HG03045 (cell line): ENCODE data around the gene SH3RF3.

Experiments
- ATAC-seq: cut with Tn5 transposase; IDR thresholded peaks from one replicate; pipeline ENCODE4 v1.9.1; 2021; ENCODE audit warnings: mild to moderate bottlenecking, moderate library complexity; ENCODE audit not compliant: unreplicated experiment

SH3RF3 gene

DNA sequence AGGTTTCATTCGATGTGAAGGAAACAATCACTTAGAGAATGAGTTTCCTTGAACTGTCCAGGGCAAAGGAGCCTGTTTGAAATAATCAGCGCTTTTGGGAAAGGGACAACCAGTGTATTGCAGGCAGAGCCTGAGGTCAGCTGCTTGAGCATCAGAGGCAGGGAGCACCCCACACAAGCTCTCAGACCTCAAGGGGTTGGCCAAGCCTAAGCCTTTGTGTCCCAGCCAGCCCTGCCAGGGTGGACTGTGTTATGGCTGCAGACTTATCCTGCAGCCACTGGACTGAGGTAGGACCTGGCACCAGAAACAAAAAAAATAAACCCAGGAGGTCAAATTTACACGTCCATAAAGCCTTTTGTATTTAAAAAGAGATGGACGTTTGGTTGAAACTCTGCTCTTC lies 256.5 kb downstream of the SH3RF3 start:
- no peak for ATAC-seq

DNA sequence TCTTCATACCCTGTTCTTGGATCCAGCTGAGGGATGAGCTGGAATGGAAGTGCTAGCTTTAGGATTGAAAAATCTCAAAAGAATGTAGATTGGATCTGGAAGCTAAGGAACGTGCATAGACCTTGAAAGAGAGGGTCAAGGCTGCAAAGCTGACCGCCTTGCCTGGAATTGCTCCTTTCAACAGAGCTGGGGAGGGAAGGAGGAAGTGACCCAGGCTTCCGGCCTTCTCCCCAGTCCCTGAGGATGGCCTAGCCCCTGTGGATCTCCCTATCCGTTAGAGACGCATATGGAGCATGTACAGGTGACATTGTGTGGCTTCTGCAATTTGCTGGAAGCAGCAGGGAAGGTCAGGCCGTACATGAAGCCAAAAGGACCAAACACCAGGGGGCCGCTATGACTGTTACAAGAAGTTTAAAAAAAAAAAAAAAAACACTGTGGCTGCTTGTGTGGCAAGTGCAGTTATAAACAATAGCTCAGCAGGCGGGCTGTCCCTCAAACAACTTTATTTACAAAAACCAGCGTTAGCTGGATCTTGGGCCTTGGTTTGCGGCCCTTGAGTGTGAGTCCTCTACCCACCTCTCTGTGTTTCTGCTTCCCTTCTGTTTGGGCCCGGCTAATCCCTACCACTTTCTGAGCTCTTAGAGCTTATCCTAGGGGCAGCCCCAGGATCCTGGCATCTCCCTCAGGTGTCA lies 257.1 kb downstream of the SH3RF3 start:
- no peak for ATAC-seq

DNA sequence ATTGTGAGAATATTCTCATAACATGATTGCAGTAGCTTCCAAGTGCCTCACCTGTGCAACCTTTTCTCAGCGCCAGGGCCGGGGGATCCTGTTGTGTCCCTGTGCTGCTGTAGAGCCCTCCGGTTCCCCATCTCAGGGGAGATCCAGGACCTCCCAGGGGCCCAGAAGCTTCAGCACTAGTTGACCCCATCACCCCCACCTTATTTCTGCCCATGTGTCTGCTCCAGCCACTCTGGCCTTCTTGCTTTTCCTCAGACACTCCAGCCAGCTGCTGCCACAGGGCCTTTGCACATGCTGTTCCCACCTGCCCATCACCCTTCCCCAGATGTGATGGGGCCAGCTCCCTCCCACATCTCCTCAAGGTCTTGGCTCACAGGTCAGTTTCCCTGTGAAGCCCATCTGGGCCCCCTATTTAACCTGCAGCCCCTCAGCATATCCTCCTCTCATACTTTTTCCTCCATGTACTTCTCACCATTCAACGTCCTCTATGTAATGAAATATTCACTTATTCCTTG lies 258.3 kb downstream of the SH3RF3 start:
- ATAC-seq: no peak

DNA sequence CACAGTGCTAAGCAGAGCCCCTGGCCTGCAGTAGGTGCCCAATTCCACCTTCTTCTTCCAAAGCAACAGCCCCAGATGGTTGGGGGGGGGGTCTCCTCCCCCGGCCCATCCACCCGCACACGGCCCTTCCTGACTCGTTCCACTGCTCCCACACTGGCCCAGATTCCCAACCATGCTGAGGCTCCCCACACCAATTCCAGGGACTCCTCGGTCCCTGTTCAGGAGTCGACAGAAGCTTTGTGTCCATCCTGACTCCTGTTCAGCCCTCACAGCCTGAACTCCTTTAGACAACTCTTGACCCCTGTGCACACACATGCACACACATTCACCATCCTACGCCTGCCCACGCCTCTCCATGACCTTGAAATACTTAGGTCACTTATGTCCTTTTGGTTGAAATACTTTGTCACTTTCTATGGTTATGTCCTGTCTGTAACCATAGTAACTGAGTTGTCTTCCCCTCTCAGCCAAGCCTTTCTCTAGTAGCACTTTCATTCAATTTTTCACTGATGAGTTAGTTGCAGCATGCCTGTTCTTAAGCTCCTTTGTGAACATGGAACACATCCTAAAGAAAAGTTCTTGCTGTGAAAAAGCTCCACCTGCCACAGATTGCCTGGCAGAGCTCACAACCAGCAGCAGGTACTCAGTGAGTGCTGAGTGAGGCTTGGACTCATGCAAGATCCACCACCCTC lies 258.9 kb downstream of the SH3RF3 start:
- ATAC-seq: no peak

DNA sequence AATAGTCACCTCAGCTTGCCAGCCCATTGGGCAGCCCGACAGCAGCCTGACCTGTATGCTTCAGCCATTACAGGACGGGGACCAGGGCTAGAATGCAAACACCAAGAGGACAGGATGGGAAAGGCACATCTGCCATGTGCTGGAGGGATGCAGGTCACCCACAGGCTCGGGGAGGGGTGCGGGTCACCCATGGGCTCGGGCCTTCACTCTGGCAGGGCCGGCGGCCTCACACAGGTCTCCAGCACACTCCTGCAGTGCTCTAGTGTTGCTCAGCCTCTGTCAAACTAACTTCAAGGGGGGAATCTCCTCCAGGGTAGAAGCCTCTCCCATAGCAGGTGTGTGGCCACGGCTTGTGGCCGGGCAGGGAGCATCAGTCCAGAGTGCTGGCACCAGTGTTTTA lies 262.2 kb downstream of the SH3RF3 start:
- ATAC-seq: no peak

DNA sequence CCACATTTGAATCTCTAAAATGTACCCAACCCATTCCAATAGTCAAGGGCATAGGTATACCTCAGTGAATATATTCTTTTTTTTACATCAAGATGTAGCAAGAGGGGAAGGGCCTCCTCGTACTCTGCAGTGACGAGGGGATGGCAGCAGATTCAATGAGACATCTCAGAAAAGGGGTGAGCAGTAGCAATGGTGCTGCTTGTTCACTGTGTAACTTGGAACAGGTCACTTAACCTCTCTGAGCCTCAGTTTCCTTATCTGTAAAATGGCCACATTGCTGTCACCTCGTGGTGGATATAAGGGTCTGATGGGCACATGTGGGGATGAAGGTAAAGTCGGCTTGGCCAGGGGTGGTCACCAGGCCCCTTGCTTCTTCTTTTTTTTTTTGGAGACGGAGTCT lies 263.1 kb downstream of the SH3RF3 start:
- ATAC-seq: no peak

DNA sequence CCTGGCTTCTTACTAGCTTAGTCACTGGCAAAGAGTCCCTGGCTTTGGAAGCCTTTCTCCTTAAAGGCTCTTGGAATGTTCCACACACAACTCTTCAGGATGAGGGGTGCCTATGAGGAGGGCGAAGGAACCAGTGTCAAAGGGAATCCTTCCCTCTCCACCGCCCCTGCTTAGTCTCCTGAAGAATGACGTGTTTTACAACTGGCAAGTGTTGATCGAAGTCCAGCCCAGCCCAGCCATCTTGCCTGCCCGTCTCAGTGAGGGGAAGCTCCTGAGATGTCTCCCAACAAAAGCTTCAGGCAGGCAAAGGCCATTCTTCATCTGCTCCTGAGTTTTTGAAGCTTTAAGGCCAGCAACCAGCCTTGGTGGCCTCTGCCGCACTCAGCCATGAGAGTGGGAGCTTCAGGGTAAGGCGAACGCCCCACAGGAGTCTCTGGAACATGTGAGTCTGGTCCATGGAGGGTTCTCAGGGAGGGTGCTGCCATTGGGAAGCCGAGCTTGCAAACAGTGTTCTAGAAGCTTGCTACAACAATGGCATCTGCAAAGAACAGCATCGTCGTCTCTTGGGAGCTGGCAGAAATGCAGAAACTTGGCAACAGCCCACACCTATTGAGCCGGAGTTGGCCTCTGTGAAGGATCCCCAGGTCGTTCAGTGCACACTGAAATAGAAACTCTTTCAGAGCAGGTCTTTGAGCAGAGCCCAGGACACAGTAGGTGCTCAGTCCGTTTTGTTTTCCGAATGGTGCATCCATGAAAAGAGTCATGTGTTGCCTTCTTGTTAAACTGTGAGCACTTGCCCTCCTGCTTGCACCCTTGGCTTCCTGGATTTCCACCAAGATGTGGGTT lies 264.0 kb downstream of the SH3RF3 start:
- ATAC-seq: no peak

DNA sequence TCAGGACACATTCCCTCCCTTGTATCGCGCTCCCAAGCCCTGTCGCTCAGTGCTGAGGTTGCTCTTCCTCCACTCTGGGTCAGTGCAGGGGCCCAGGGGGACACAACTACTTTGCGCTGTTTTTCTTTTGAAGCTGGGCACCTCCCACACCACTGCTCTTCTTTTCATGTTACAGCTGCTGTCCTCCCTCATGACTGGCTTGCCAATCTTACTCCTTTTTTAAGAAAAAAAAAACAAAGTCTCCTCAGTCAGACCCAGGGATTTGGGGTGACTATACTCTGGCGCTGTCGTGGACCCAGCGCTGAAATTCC lies 264.6 kb downstream of the SH3RF3 start:
- ATAC-seq: no peak

DNA sequence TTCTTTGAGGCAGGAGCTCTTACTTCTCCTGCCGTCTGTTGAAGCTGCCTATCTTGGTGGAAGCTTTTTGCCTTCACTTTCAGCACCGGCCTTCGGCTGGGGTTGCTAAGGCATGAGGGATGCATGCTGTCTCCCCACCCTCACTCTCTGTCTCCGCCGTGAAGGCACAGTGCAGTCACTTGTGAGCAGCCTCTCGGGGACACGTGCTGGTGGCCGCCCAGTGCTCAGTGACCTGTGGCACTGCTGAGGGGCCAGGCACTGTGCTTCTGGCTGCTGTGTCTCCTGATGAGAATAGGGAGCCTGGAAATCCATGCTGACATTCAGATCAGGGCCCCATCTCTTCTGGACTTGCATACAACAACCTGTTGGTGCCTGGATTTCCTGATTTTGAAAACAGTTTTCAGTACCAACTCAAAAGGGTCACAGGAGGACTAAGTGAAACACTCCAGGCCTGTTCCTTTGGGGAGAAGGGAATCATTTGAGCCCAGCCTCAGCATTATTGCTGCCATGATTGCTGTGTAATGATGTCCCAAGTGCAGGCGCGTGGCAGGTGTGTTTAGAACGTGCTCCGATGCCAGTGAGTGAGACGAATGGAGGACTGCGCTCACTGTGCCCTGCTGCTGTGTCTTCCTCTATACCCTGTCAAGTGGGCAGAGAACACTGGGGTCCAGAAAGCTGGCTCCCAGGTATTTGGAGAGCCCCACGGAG lies 266.6 kb downstream of the SH3RF3 start:
- no peak for ATAC-seq

DNA sequence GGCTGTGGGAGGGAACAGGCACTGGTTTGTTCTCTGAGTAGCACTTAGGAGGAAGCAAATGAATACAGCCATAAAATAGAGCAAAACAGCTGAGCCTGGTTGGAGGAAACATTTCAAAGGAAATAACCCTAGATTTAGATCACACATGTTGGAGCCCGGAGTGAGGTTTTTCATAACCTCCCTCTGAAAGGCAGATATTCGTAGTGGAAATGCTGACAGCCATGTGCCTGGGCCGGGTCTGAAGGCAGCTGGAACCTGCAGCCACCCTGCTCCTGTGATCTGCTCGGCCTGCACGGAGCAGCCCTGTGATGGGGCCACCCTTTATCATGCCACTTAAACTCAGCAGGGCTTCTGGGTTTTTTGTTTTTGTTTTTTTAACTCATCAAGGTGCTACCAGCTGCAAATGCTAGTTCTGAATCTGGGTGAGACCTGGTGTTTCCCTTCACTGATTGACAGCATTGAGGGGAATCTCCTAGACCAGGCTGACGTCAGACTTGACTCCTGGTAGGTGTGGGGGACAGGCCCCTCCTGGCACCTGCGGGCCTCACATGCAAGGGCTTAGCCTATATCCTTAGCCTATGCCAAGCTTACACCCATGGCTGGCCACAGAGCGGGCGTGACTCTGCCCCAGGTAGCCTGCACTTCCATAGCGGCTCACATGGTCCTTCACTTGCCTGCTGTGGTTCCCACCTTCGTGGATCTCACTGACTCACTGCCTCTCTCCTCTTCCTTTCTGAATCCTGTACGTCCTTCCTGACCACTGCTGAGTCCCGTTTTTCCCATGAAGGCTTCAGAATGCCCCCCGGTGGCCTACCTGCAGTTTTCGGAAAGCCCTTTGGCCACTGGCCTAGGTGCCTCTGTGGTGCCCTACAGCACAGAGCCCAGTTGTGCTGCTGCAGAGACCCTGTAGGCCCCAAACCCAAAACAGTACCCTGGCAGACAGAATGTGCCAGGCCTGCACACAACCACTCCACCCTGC lies 267.5 kb downstream of the SH3RF3 start:
- no peak for ATAC-seq

DNA sequence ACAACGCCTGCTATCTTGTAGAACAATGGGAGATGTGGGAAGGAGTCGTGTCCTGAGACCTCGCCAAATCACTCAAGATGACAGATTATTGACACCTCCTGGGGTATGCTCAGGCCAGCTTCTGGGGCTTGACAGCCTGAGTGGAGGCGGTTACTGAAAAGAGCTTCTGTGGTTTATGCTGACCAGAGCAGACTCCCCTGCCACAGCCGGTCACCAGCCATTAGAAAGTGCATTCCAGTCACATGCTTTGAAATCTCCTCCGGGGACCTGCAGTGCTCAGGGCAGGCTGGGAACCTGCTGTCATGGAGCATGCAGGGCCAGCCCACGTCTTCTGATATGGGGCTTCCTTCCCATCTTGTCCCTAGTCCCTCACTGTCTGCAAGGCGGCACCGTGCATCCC lies 268.9 kb downstream of the SH3RF3 start:
- no peak for ATAC-seq

DNA sequence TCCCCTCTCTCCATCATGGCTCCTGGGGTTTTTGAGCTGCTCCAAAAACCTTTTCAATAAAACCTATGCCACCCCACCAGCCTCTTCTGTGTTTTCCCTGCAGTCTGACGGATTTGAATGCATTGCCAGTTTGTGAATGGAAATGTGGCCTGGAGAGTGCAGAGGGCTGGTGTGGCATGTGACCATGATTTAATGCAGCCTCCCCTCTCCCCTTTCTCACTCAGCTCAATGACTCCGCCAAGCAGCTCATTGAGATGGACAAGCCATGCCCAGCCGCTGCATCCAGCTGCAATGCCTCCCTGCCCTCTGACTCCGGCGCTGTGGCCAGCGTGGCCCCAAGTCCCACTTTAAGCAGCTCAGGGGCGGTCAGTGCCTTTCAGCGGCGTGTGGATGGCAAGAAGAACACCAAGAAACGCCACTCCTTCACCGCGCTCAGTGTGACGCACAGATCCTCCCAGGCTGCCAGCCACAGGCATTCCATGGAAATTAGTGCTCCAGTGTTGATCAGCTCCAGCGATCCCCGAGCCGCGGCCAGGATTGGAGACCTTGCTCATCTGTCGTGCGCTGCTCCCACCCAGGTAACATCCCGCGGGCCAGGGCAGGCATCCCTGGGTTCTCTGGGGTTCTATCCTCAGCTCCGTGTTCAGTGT lies 269.5 kb downstream of the SH3RF3 start:
- no peak for ATAC-seq

DNA sequence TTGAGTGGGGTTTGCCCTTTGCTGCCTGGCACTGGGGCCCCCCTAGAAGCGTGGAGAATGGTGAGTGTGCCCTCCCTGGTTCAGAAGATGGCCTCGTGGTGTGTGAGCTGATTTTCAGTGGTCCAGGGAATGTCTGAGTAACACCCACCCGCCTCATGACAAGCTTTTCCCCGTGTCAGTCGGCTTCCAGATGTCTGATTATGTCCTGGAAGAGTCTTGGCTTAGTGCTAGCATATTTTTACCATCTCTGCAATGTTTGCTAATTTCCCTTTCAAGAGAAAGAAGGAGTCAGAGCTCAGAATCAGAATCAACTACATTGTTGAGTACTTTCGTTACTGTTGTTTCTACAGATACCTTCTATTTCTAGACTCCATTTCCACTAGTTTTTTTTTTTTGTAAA lies 270.1 kb downstream of the SH3RF3 start:
- ATAC-seq: no peak

DNA sequence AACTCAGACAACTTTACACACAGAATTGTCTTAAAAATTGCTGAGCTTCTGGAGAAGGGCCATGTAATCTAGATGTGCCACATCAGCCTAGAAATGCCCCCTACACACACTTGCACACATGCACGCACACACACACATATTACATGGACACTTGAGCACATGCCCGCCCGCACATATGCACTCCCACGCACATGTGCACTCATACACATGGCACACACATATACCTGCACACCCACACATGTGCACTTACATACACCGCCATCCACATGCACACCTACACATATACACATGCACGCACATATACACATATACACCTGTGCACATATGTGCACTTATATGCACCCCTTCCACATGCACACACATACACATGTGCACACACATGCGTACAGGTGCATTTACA lies 271.1 kb downstream of the SH3RF3 start:
- ATAC-seq: no peak

DNA sequence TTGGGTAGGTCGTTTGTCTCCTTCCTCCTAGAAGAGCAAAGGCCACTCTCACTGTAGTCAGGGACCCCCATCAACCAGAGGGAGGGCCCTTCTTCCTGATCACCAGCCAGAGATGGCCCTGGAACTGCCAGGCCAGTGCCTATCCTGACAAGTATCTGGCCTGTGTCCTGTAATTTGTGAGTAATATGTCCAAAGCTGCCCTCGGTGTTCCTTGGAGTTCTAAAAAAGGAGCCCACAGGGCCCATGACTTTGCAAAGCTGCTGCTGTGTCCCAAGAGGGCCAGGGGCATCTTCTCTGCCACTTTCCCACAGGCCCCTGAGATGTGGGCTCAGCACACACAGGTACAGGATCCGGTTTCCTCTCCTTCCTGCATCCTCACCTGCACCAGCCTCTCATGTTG lies 272.4 kb downstream of the SH3RF3 start:
- no peak for ATAC-seq

DNA sequence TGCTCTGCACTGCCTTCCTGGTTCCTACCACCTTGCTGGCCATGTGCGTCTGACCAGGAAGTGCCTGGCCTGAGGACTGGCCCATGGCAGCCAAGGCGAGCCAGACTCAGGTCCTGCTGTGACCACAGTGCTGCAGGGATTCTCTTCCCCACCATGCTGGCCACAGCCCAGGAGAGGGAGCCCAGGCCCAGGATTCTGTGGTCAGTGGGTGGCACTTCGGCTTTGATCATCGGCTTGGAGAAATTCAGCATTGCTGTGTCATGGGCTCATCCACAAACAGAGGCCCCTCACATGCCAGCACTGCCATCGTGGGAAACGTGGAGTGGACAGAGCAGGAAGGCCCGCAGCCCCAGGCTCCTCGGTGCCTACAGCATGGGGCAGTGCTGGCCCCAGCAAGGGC lies 273.2 kb downstream of the SH3RF3 start:
- ATAC-seq: no peak

DNA sequence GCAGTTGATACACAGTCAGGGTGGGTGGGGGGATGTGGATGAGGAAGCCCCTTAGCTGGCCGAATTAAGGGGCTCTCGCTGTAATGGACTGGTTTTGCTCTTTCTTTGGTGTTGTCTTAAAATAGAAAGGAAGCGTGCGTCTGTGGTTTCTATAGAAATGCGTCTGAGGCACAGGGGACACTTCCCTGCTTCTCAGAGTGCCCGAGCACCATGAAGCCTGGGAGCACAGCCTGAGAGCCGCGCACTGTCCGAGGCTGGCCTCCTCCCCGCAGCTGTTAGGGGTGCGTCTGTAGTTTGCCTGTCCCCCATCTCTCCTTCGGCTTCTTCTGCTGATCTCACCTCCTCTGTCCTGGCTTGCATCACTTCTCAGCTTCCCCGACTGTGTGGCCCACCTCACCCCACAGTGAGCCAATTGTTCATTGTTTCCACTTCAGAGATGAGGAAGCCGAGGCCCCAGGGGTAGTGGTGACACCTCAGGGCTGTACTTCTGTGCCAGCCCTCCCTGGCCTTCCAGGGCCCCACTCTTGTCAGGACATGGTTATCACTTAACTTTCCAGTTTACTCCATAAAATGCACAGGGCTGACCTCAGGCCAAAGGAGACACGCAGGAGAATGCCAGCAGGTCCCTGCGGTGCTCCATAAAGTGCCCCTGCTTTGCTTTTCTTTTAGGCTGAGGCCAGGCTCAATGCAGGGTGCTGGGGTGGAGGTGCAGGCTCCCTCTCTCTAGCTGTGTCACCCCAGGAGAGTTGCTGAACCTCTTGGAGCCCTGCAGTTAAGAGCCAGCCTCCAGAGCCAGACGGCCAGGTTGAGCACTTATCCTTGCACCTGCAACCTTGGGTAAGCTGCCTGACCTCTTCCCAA lies 274.2 kb downstream of the SH3RF3 start:
- ATAC-seq: no peak

DNA sequence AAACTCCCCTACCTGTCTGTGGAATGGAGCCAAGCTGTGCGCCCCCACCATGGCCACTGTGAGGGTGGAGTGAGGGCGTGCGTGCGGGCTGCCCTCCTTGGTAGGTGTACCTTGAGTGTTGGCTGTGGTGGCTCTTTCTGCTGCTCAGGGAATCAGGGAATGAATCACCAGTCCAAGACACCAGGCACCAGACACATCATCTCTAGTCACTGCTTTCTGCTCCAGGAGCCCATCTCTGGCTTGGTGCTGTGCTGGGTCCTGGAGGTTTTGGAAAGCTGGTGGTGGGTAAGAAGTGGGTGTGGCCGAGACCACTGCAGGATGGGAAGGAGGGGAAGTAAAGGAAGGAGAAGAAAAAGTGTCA lies 274.8 kb downstream of the SH3RF3 start:
- no peak for ATAC-seq

DNA sequence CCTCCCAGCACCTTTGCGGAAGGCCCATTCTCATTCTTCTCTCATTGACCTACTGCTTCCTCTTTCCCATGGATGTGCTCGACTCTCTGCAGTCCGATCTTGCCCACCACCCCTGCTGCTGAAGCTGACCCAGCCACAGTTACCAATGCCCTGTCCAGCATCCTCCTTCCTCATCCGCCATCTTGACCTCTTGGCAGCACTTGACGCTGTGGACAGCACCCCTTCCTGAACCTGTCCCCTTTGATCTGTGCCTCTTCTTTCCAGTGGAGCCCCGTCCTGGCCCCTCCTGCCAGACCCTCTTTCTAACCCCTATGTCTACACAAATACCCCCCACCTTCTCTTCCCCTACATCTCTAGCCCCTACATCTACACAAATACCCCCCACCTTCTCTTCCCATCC lies 275.7 kb downstream of the SH3RF3 start:
- ATAC-seq: no peak
